Umbilical cord (tissue), 2 donors: Measurements from ENCODE around the gene PLD5. TPM values are rescaled to one million over a fixed set of nuclear protein-coding genes. Genes with fewer than 3 reads are reported as not detected.
"Not testable (repeated sequence)": the region's sequence is repeated elsewhere in the genome, so short reads cannot be mapped to it uniquely, and the experiment has no call there.

Source experiments
- DNase-seq: peaks from one replicate; pipeline ENCODE4 v3.0.0-alpha.2; 2015; ENCODE audit warnings: low spot score
- total RNA-seq: library from RNA; depleted of rRNA; stranded (reverse); fragments of >200 nt; gene quantifications from one replicate; pipeline ENCODE4 v1.2.3, GENCODE V29; 2014; ENCODE audit warnings: low replicate concordance; ENCODE audit not compliant: insufficient read depth

The PLD5 gene
- total RNA-seq, 1 donor from 2014 or later: 2.4 TPM

DNA sequence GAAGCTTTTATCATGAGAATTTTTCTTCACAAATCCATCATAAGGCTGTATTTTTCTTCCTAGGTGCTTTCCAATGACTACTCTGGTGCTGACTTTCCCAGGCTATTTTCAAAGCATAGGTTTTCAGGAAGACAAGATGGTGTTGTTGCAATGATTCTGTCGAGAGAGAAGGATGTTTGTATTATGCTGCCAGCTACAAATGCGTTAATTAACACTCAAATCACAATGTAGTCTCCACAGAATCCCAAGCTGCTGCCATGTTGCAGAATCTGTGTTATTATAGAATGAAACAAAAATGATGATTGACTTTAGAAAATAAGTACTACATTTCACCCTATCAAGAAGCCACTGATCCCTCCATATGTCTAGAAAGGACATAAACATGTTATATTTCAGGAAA is 346.1 kb downstream of the PLD5 start:
- DNase-seq: no peak

GRCh38 chr1:242162140-242162539 is 362.4 kb downstream of the PLD5 start:
- DNase-seq: no peak

GRCh38 chr1:242147096-242147976 is 377.2 kb downstream of the PLD5 start:
- DNase-seq: peak; percentile 1

DNA sequence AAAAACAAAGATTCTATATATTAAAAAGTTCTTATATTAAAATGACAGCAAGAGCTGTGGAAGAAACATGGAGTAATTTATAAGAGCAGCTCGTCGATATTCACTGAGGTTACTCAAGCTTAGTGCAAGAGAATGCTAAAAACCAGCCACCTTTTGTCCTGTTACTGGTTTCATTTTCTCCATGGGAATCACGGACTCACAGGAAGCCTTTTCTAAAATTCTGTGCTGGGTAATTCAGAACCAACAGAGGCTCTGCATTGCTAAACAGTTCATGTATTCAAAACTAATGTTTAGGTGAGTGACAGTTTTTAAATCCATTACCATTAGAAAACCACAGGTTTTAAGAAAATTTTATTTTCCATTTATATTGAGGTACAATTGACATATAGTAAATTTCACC is 377.8 kb downstream of the PLD5 start:
- DNase-seq: no peak

DNA sequence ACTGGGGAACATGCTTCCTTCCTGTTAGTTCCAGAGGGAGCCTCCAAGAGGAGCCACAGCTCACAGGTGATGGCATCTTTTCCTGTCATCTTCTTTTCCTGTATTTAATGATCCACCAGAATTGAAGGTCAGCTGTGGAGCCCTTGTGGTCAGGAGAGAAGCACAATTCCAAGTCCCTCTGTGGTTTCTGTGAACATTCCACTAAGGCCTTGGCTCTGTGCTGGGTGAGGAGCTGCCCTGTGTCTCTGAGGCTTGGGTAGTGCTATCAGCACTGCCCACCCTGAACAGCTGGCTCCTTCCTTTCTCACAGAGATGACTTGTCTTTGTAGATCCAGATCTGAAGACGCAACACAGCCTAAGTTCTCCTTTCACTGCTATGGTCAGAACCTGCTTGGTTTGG is 383.7 kb downstream of the PLD5 start:
- DNase-seq: no peak

GRCh38 chr1:242139986-242140385 is 384.5 kb downstream of the PLD5 start:
- DNase-seq: no peak

DNA sequence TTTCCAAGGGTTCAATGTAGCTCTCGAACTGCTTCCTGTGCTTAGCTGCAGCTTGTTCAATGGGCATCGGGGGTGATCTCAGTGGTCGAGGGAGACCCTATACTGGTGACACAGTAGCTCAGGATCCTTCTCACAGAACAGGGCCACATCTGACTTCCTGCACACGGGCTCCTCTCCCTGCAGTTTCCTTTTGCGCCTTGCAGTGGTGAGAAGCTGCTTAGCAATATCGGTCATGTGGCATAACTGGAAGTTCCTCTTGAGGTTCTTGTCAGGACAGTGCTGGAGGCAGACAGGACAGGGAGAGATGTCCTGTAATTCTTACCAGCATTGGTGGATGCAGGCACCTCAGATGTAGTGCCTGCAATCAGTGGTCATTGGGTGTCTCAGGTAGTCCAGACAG is 385.1 kb downstream of the PLD5 start:
- DNase-seq: no peak

GRCh38 chr1:242133796-242134195 is 390.7 kb downstream of the PLD5 start:
- no peak for DNase-seq

GRCh38 chr1:242133351-242133750 is 391.1 kb downstream of the PLD5 start:
- DNase-seq: no peak

- DNase-seq: no peak
Observed at GRCh38 chr1:242132121-242132817, 392.2 kb downstream of the PLD5 start.

- DNase-seq: peak; percentile 2
Observed at GRCh38 chr1:242128951-242129502, 395.5 kb downstream of the PLD5 start.

DNA sequence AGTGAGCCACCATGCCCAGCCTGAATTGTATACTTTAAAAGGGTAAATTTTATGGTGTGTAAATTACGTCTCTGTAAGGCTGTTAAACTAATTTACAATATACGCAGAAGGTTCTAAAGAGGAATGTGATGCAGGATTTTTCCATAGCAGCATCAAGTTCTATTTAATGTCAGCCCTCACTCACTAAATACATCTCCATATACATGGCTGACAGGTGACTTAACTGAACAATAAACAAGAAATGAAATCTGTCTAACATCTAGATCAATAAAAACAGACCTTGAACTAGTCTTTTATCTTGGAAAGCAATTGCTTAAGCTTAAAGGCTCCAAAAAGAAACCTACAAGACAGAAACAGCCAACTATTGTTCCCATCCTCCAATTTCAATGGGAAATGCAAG is 404.1 kb downstream of the PLD5 start:
- DNase-seq: no peak

DNA sequence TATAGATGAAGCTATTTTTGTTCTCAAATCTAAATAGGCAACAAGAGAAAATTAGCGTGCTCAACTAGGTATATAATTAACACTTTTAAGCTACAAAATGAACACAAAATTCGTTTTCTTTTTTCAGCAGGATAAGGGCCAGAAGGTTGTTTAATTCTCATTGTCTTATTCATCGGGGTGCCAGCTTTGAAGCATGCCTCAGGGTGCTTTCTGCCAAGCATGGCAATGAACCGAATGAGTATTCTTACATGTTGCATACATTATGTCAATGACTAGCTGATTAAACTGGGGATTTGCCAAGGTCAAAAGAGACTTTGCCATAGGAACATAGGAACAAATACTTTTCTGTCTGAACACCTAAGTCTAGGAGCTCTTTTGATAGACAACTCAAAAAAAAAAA is 423.6 kb downstream of the PLD5 start:
- no peak for DNase-seq

DNA sequence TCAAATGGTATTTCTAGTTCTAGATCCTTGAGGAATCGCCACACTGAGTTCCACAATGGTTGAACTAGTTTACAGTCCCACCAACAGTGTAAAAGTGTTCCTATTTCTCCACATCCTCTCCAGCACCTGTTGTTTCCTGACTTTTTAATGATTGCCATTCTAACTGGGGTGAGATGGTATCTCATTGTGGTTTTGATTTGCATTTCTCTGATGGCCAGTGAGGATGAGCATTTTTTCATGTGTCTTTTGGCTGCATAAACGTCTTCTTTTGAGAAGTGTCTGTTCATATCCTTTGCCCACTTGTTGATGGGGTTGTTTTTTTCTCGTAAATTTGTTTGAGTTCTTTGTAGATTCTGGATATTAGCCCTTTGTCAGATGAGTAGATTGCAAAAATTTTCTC is 427.2 kb downstream of the PLD5 start:
- DNase-seq: not testable (repeated sequence)

DNA sequence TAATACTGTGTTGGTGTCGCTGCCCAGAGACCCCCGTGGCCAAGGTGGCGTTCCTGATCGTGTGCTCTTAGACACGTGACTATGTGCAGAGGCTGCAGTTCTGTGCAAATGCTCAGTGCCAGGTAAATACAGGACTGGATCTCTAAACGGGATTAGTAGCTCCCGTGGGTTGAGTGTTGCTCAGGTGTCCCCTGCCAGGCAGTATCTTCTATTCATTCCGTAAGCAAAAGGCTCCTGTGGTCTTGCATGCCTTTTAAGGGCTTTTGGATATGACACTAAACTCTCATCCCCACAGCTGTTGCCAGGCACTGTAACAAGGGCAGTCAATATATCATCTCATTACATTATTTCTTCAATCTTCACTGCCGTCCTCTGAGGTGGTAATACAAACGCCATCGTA is 431.4 kb downstream of the PLD5 start:
- no peak for DNase-seq

DNA sequence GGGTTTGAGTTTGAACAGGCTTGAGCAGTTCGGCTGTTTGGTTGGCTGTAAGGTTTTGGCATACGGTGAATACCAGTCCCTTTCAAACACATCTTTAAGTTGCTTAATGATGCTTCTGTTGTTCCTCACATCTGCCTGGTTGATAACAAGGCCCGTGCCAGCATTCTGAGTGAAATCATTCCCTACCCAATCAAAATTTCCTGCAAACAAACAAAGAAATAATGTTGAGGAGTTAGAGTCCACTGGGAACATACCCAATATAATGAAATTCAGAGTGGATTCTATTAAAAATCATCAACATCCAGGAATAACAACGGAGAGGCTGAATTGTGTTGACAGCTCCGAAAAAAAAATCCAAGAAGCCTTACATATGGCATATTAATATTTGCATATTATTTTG is 434.6 kb downstream of the PLD5 start:
- no peak for DNase-seq

DNA sequence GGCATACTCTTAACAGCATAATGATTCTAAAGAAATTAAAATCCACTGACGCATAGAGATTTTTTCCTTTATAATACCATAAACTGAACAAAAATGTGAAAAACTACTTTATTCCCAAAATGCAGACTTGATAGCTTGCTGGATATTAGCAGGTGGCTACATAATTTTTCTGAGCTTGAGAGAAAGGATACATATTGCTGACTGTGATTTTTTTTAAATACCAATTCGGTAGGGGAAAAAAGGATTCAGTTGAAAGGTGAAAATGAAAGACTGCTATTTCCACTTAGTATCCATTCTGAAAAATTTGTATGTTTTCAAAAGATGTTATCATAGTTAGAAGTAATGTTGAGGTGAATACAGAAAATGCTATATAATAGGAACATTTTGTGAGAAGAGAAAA is 435.6 kb downstream of the PLD5 start:
- no peak for DNase-seq

DNA sequence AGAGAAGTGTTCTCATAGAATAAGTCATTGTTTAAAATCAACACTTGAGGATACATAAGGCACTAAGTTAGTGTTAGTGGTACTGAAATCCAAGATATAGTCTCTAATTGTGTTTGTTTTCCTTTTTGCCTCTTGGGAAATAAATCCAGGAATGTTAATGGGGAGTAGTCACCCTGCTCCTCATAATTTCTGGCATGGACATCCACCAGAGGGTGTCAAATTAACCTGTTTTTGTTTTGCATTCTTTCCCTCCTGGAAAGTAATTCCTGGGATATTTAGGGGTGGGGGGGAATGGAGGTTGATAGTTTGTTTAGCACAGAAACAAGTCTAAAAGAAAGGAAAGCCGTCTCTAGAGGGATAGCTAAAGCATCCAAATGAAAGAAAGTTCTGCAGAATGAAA is 437.8 kb downstream of the PLD5 start:
- no peak for DNase-seq

- DNase-seq: no peak
Observed at GRCh38 chr1:242086093-242086492, 438.4 kb downstream of the PLD5 start.

DNA sequence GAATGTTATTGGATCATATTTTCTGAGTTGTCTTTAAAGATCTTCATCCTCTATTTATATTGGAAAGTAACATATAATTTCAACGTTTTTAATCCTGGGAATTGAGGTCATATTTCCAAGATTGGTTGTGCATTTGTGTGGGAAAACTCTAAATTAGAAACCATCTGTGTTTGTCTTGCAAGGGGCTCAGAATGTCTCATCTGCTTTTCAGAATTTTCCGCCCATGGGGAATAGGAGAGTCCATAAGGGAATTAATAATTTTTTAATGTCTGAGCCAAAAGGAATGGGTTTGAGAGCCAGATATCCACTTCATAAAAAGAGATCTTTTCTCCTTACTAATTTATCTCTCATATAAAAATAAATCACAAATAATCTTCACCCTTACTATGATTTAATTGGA is 440.8 kb downstream of the PLD5 start:
- no peak for DNase-seq

DNA sequence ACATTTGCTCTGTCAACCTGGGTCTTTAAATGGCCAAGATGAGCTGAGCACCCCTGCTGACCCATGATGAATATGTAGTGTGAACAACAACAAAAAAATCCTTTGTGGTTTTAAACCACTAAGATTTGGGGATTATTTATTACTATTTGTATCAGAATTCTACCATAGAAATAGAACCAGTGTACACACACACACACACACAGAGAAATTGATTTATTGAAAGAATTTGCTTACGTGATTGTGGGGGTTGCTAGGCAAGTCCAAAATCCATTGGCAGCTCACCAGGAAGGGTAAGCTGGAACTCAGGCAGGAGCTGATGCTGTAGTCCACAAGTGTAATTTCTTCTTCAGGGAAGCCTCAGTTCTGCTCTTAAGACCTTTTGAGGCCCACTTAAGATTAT is 443.1 kb downstream of the PLD5 start:
- no peak for DNase-seq

- no peak for DNase-seq
Observed at GRCh38 chr1:242065813-242066212, 458.7 kb downstream of the PLD5 start.

DNA sequence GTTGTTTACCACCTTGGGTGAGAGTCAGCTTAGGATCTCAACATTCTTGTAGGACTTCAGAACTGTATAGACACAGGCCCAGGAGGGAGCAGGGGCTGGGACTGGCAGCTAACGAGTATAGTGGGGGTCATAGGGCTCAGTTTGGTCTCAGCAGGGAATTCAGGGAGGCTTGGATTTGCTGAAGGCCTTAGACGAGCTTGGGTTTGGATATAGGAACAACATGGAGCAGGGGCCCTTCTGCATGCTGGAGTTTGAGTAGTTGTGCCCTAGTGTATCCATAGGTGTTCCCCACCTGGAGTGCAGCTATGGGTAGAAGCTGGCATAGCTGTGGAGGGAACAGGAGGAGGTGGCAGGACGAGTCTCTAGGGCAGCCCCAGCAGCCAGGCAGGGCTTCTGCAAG is 462.2 kb downstream of the PLD5 start:
- no peak for DNase-seq
